Jurkat, Clone E6-1 (cell line): ENCODE results near the gene ZNG1A. TPM values are rescaled to one million over a fixed set of nuclear protein-coding genes. Genes with fewer than 3 reads are reported as not detected.
A peak's percentile ranks its signal among the peaks of the same experiment; 100 is the strongest.
"Not testable (repeated sequence)": the region's sequence is repeated elsewhere in the genome, so short reads cannot be mapped to it uniquely, and the experiment has no call there.

Experiments used
- DNase-seq: peaks from one replicate; pipeline ENCODE4 v3.0.0-alpha.2; 2011; ENCODE audit warnings: low read depth, low spot score
- H3K4me3 ChIP-seq: 2 replicates; pipeline ENCODE4 v1.5.1; 2011; ENCODE audit warnings: mild to moderate bottlenecking, low read length, control low read depth, moderate library complexity
- polyA plus RNA-seq: library from polyadenylated mRNA; unstranded; fragments of >200 nt; gene quantifications from one replicate; pipeline ENCODE4 v1.2.1, GENCODE V29; 2012; ENCODE audit warnings: missing spikeins; ENCODE audit not compliant: insufficient read length, insufficient read depth

ZNG1A gene
- polyA plus RNA-seq: 45.0 TPM

GRCh38 chr9:178970-179383 is at the start of gene ZNG1A:
Gene ZNG1A, minus strand, starts transcription at chr9:179056. Its CDS starts 87 bp downstream, at chr9:178969.
- DNase-seq: not testable (repeated sequence)

GRCh38 chr9:227860-228259 is 49.0 kb upstream of the ZNG1A start:
- no peak for DNase-seq

More at GRCh38 chr9:178970-179383, at the start of gene ZNG1A:
- H3K4me3 ChIP-seq: peak within 1 kb of the TSS; percentile 43

DNA sequence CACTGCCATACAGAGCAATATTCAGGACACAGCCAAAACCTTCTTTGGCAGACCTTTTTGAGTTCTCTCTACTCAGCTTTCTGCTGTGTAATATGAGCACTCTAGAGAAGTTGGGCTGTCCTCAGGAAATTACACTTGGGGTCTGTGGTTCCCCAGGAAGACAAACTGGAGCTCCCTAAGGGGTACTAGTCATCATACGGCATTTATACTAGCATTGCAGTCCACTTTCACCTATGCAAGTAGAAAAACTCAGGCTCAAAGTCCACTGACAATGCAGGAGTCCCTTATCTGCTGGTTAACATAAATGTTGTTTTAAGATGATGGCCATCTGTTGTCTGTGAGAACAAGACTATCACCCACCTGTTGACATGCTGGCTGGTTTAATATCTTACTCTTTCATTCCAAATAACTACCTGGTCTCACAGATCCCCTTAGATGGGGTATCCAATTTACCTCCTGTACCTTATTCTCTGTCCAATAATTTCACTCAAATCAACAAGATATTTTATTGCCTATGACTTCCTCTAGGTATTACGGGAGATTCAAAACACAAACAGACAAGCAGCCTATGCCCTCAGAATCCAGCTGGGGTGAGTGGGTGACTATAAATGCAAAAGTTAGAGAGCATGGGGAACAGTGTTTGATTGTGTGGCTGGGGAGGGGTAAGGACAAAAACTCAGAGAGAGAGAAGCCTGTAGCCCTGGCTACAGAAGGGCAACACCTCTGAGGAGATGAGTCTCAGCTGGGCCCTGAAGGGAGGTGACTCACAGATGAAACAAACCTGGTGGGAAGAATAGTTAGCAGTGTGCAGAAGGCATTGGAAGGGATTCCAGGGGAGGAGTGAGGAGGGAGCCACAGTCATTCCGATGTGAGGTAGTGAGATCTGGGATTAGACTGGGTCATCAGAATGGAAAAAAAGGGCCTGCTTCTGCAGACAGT is 46.0 kb upstream of the ZNG1A start:
- no peak overlapping the region for H3K4me3 ChIP-seq
- no peak for DNase-seq

More at GRCh38 chr9:227860-228259, 49.0 kb upstream of the ZNG1A start:
- no peak overlapping the region for H3K4me3 ChIP-seq

DNA sequence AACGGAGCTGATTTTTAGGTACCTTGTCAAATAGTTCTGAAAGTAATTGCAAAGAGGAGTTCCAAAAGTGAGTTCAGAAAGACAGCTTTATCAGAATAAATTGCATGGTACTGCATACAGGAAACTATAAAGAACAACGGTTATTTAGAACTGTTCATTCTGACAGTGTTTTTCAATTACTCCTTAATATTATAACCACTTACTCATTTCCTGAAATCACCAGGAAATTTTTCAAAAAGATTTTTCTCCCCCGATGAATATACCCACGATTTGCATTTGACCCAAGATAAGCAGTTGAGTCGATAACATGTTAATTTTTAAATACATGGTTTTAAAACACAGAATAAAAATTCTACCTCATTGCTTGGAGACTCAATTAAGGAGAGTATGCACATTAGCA is 45.2 kb upstream of the ZNG1A start:
- H3K4me3 ChIP-seq: no peak overlapping the region
- DNase-seq: no peak

GRCh38 chr9:223152-223551 is 44.3 kb upstream of the ZNG1A start:
- H3K4me3 ChIP-seq: no peak overlapping the region
- DNase-seq: no peak

GRCh38 chr9:221989-222776 is 43.3 kb upstream of the ZNG1A start:
- DNase-seq: no peak
- no peak overlapping the region for H3K4me3 ChIP-seq

- H3K4me3 ChIP-seq: no peak overlapping the region
Measured at GRCh38 chr9:219670-220365, 41.0 kb upstream of the ZNG1A start.

GRCh38 chr9:219036-219435 is 40.2 kb upstream of the ZNG1A start:
- DNase-seq, H3K4me3 ChIP-seq: not testable (repeated sequence)

More at GRCh38 chr9:219670-220365, 41.0 kb upstream of the ZNG1A start:
- no peak for DNase-seq

DNA sequence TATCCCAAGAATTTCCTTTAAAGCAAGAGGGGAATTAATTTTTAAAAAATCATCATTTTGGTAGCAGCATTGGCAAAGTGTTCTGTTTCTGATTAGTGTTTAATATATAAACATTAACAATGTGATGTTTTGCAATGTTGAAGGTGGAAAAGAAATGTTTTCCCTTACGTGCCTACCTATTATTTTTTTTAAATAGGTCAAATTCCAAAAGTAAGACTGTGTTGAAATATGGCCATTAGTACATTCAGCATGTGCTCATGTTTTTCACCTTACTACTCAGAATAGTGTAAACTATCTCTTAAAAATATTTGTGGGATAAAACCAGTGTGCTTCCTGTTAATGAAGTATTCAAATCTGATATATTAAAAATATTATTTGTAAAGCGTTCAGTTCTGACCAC is 39.1 kb upstream of the ZNG1A start:
- no peak overlapping the region for H3K4me3 ChIP-seq
- DNase-seq: no peak

DNA sequence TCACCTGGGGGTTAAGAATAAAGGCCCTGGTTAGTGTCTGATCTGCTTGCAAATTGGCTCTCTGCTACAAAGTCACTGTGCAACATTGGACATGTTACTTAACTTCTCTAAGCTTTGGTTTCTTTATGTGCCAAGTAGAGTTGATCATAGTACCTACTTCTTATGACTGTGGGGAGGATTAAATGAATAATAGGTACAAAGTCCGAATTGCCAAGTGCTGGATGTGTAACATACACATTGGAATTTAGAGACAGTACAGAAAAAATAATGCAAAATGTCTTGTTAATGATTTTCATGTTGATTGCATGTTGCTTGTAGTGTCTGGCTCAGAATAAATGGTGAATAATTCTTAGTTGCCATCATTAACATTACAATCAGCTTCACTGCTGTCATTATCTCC is 38.0 kb upstream of the ZNG1A start:
- DNase-seq: no peak
- no peak overlapping the region for H3K4me3 ChIP-seq

DNA sequence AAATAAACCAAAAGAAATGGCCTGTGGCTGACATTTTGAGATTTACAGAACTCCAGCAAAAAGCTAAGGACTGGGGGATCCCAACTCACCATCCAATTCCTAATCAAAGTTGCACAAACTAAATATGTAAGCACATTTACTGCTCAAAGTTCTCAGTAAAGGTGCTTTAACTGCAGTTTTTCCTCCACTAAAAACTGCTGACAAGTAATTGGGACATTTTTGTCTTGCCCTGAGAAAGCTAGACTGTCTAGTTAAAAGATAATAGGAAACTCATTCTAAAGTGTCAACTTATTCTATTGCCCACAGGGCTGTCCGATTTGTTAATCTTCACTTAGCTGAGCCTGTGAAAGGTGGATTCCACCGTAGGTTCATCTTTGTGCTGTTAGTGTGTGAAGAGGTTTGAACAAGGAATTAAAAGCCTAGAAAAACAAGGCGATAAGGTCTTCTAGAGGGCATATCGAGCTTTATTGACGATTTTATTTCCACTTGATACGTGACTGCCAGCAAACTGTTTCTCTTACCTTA is 36.8 kb upstream of the ZNG1A start:
- H3K4me3 ChIP-seq: no peak overlapping the region
- DNase-seq: no peak

- DNase-seq: no peak
- no peak within 1 kb of the TSS for H3K4me3 ChIP-seq
Measured at GRCh38 chr9:214648-215493, 36.0 kb upstream of the ZNG1A start, which contains the start of gene DOCK8. Gene DOCK8, plus strand, starts transcription at chr9:214865. Its CDS starts 112 bp downstream, at chr9:214977.

- no peak for DNase-seq
- no peak overlapping the region for H3K4me3 ChIP-seq
Measured at GRCh38 chr9:214351-214647, 35.4 kb upstream of the ZNG1A start.

- DNase-seq, H3K4me3 ChIP-seq: not testable (repeated sequence)
Measured at GRCh38 chr9:213901-214300, 35.0 kb upstream of the ZNG1A start.

DNA sequence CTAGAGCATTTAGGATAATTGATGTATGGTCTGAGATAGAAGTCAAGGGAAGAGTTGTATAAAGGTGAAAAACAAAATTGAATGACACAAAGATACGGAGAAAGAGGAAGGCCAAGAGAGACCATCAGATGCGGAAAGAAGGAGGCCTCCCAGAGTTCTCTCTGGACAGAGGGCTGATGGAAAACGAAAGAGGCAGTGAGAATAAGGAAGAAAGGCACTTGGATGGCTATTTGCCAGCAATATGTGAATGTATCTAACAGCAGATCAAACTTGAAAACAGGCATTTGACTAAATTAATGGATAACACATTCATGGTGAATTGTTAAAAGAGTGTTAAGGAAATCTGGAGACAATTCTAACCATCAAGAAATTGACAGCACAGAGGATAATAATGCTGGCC is 33.4 kb upstream of the ZNG1A start:
- DNase-seq: no peak
- no peak overlapping the region for H3K4me3 ChIP-seq

DNA sequence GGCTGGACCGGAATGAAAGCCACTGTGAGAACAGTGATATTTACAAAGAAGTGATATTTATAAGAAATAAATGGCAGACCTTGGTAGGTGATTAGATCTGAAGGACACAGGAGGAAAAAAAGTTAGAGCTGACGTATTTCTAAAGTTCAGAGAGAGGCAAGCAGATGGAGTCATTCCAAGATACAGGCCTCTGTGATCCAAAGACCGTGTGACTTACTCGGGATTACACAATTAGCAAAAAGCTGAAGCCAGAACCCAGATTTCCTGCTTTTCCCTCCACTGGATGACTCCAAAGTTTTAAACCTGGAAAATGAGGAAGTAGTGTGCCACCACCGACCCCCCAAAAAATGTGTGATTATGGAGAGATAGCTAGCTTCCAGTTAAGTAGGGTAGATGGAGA is 32.7 kb upstream of the ZNG1A start:
- no peak for DNase-seq
- no peak overlapping the region for H3K4me3 ChIP-seq

- H3K4me3 ChIP-seq: no peak overlapping the region
- DNase-seq: no peak
Measured at GRCh38 chr9:211036-211435, 32.2 kb upstream of the ZNG1A start.

DNA sequence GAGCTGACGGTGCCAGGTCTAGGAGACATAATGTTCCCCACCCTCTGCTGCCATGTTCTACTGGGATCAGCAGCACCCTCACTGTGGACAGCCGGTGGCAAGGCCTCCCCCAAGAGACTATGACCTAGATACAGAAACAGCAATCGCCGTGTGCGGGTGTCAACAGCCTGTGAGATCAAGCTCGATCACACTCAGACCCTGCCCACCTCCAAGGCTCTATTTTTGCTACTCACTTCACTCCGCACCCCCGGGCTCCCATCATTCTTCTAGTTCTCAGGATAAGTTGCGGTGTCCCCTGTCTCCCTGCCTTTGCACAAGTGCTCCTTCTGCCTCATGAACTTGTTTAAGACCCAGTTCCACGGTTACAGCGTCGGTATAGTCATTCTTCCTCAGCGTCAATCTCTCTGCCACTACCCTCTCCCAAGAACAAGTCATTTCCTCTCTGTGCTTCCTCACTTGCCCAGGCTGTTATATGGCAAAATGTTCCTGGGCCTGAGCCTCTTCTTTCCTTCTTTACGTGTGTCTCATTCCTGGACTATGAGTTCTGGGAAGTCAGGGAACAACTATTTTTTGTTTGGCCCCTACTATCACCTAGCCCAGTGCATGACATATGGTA is 30.4 kb upstream of the ZNG1A start:
- no peak overlapping the region for H3K4me3 ChIP-seq
- no peak for DNase-seq
